GM19395 (cell line): ENCODE data around the gene NRXN2.

Experiments used
- ATAC-seq: cut with Tn5 transposase; IDR thresholded peaks from one replicate; pipeline ENCODE4 v1.9.1; 2021; ENCODE audit warnings: mild to moderate bottlenecking, moderate library complexity; ENCODE audit not compliant: unreplicated experiment

The NRXN2 gene

DNA sequence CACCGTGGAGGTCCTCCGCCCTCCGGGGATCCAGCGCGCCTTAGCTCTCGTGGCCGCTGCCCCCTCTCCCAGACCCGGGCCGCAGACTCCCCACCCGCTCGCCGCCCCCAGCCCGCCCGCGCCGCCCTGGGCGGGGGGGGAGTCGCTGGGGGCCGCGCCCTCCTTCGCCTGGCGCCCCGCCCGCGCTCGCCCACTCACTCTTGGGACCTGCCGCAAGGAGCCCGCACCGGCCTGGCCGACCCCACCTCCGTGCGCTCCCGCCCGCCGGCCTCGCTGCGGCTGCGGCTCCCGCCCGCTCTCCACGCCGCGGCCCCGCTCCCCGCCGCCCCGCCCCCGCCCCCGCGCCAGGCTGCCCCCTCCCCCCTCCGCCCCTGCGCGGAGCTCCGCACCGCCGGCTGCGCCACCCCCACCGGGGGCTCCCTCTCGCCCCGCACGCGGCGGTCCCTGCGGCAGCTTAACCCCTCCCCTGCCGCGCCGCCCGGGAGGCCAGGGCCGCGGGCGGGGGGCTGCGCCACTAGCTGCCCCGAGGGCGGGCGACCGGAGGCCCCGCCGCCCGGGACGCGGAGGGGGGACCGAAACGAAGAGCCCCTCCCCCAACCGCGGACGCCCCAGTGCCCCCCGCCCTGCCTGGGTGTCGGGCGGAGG lies 21.7 kb upstream of the NRXN2 start:
- no peak for ATAC-seq

- ATAC-seq: no peak
These were observed 20.9 kb upstream of the NRXN2 start, which contains the start of gene RASGRP2 for GRCh38 chr11:64743591-64744543. Gene RASGRP2, minus strand, starts transcription at chr11:64744142. Its CDS starts 1,276 bp downstream, at chr11:64742866.

DNA sequence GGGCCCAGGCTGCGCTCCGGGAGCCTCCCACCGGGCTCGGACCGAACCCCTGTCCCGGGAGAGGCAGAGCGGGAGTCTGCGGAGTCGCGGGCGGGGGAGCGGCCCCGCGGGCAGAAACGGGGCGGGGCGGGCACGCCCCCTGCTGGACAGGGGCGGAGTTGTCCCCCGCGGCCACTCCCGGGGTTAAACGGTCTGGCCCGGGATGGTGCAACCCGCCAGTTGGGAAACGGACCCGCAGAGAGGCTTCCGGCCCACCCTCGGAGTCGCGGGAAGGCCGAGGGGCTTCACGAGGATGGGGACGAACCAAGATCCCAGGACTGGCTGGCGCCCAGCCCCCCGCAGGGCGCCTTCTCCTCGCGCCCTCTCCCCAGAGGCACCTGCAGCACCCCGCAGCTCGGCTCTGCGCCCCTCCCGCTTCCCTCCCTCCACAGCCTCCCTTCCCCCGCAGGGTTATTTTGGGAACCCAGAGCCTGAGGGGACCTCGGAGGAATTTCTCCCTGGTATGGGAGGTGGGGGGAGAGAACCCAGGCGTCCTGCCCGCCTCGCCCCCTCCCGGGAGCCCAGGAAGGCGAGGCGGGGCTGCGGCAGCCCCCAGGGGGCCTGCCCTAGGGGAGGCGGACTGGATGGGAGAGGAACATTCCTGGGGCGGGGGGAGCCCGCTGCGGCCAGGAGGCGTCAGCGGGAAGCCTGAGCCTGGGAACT lies 20.0 kb upstream of the NRXN2 start:
- no peak for ATAC-seq

DNA sequence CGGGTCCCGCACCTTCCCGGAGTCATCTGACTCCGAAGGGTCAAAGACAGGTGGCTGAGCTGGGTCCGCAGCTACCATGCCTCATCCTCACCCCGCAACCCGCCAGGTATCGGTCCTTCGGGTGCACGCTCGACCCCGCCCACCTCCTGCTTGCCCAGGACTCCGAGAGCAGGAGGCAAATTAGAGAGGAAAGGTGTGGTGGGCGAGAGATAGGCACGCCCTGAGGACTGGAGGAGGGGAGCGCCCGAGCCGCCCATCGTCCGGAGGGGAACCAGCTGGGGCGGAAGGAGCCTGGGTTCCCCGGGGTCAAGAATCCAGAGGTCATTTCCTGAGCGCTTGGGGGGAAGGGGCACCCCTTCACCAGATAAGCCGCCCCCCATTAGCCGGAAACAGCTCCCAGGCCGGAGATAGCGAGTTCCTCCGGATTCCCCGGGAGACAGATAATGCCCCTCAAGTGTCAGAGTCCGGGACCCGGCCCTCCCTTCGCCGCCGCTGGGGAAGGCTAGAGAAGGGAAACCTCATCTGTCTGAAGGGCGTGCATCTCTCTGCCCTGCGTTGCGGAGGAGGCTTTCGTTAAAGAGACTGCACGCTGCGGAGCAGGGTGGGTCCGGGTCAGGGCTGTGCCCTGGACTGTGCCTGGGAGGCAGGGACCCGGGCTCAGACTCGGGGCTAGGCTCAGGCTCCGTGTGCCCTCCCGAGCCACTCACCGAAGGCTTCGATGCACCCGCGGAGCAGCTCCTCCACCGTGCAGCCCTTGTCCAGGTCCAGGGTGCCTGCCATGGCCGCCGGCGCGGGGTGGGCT lies 19.3 kb upstream of the NRXN2 start:
- ATAC-seq: no peak

GRCh38 chr11:64741375-64742086 lies 18.5 kb upstream of the NRXN2 start:
- ATAC-seq: no peak

DNA sequence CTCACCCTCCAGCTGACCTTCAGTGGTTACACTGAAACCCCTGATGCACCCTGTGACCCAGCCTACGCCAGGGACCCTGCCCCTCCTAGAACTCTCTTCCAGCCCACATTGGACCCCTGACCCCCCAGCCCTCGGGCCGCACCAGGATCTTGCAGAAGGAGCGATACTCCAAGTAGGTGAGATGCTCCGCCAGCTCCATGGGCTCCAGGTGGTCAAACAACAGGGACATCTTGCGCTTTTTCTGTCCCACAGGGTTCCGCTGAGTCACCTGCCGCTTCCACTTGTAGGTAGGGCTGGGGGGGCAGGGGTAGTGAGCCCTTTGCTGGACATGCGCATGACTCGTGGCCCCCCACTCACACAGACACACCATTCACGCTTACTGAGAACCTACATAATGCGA lies 16.9 kb upstream of the NRXN2 start:
- ATAC-seq: no peak

DNA sequence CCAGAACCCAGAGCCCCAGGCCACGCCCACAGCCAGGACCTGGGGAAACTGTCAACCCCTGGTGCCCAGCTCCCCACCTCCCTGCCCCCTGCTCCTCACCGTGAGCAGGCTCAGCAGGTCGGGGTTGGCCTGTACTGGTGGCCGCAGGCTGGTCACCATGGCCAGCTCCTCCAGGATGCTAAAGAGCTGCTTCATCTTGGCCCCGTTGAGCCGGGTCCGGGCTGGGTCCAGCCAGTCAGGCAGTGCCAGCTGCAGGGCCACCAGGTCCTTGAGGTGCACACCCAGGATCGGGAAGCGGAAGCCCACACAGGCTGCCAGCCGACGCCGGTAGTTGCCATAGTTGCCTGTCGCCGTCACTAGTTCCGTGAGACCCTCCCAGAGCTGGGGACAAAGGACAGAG lies 13.7 kb upstream of the NRXN2 start:
- ATAC-seq: no peak

DNA sequence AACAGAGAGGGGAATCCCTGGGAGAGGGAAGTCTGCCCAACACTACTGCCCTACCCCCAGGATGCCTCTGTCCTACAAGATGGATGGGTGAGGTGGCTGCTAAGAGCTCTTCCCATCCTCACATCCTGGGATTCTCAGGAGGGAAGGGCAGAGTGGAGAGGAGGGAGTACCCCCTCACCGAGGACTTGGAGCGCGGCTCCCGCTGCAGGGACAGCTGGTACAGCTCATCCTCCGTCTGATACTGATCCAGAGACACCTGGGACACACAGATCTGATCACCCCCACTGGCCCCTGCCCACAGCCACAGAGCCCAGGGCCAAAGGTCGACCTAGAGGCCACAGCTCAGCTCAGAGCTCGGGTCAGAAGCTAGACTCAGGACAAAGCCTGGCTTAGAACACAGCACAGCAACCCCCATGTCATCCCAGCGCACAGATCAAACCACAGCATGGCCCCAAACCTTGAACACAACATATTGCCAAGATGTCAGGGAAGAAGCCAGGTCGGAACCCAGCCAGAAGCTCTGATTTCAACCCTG lies 12.8 kb upstream of the NRXN2 start:
- no peak for ATAC-seq

DNA sequence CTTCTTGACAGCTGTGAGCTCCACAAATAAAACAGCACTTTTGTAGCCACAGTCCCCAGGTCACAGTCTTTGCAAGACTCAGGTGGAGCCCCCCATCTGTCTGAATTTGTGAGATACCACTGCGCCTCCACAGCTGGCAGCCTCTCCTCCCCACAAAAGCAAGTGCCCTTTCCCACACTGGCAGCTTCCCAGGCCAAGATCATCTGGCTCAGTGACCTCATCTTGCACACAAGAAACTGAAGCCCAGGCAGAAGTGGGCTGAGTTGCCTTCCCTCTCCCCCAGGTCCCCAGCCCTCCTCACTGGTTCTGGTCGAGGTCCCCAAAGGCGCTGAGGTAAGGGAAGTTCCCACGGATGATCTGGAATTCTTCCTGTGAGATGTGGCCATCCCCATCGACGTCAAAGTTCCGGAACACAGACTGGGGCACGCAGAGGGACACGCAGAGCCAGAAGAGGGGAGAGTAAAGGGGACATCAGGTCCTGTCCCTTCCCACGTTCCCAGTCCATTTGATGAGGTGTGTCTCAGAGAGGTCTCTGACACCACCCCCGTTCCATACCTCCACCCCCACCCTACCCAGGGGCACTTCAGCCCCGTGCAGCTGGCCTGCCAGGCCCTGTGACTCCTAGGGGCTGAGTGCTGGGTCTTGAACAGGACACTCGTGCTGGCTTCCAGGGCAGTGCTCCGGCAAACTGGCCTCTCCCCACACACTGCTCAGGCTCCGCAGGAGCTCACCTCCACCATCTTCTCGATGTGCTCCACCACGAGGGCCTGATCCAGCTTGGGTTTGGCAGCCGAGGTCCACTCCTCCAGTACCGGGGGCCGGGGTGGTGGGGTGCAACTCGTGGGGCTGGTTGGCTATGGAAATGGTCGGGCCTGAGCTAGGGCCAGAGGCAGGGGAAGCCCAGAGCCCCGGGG lies 12.1 kb upstream of the NRXN2 start:
- ATAC-seq: no peak

- no peak for ATAC-seq
These were observed 8.6 kb upstream of the NRXN2 start for GRCh38 chr11:64731601-64732000.

DNA sequence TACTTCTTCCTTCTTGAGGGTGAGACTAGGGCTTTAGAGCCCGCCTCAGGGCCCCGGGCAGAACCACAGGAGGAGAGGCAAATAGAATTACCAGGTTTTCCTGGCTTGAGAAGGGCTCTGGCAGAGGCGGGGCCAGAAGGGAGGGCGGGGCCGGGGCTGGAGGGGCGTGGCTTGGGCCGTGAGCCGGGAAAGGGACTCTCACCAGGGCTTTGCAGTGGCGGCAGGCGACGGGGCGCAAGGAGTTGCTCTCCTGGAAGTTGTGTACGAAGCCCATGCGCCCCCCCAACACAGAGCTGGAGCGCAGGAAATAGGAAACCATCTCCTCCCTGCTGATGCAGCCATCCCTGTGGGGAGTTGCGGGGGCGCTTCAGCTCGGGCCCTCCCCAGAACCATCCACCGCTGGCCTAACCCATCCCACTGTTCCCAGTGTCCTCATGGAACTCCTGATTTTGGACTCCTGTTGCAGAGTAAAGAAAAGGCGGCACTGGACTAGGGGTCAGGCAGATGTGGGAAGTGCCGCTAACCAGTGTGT lies 6.9 kb upstream of the NRXN2 start:
- ATAC-seq: no peak

DNA sequence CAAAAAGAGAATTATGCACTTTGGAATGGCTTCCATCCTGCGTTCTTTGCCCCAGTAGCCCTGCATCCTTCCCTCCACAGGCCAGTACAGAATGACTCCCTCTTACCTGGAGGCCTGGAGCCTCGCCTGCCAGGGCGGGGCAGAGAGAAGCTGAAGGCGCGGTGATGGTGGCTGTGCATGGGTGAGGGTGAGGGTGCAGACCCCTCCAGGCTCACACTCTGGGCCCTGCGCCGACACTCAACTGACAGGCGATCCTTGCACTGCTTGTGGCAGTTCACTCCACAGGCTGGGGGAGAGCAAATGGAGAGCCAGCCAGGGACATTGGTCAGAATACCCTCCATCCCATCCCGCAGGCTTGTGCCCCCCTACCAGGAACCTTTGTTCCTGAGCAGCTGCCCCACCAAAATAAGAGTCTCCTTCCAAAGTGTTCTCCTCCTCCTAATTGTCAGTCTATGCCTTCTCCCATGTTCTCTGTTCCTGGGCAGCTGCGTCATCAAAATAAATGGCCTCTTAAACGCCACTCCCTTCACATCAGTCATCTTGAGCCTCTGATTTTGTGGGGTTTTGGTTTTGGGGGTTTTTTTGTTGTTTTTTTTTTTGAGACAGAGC lies 5.9 kb upstream of the NRXN2 start:
- no peak for ATAC-seq

GRCh38 chr11:64726867-64727530 lies 4.0 kb upstream of the NRXN2 start:
- ATAC-seq: no peak

GRCh38 chr11:64726211-64726641 lies 3.2 kb upstream of the NRXN2 start:
- ATAC-seq: no peak

- no peak for ATAC-seq
These were observed 2.0 kb upstream of the NRXN2 start for GRCh38 chr11:64724863-64725532.

- no peak for ATAC-seq
These were observed 1.2 kb upstream of the NRXN2 start for GRCh38 chr11:64723907-64724862.
